ENCODE measurements around the gene MINDY4. TPM values are rescaled to one million over a fixed set of nuclear protein-coding genes. Genes with fewer than 3 reads are reported as not detected.
A peak's percentile ranks its signal among the peaks of the same experiment; 100 is the strongest.

MINDY4 gene
- polyA plus RNA-seq, 3 donors, result 0.15 to 0.17 TPM; not detected in 1

DNA sequence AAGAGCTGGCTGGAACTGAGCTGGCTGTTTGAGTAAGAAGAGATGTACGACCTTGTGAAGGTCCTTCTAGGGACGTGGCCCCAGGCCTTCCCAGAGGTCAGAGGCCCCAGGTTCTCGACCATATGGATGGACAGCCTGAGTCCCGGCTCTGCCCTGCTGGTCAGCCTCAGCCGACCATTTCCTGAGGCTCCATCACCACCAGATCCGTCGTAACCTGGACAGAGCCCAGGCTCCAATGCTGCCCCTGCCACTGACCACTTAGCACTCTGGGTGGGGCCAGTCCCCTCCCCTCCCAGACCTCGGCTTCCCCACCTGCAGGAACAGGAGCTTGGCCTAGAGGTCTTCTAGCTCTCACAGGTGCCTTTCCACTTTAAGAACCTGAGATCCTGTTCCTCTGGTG, 29.9 kb upstream of the MINDY4 start:
- Histone ChIP-seq H3K79me2 (ENCODE audit: insufficient read depth, low read length) (no peaks in the 10 kb centered on the region), H3K4me2 (replicated peaks; ENCODE audit: extremely low read depth, low read length, poor library complexity, severe bottlenecking) (no peak overlapping the region), H3K27ac (ENCODE audit: low read depth in 1 of 2, low read length in 2 of 2) (no peak overlapping the region), H3K27me3 (ENCODE audit: control insufficient read depth in 2 of 2, insufficient read depth in 2 of 2, low read length in 2 of 2) (no peaks in the 10 kb centered on the region), H3K36me3 (replicated peaks in 1 of 2; ENCODE audit: control insufficient read depth in 1 of 2, insufficient read depth in 2 of 2, low read length in 2 of 2) (no peaks in the 10 kb centered on the region), H4K20me1 (ENCODE audit: insufficient read depth, low read length) (no peaks in the 10 kb centered on the region), H3K4me3 (replicated peaks in 1 of 3; ENCODE audit: low read depth in 2 of 3, low read length in 3 of 3) (no peak overlapping the region), H3K9me3 (replicated peaks in 1 of 2; ENCODE audit: control insufficient read depth in 1 of 2, insufficient read depth in 1 of 2, low read length in 2 of 2) (no peaks in the 10 kb centered on the region), H3K4me1 (ENCODE audit: control insufficient read depth in 1 of 2, insufficient read depth in 2 of 2, low read length in 2 of 2) (no peaks in the 10 kb centered on the region), H2AFZ (ENCODE audit: insufficient read depth, low read depth, low read length, poor library complexity, severe bottlenecking) (no peak overlapping the region), H3K9ac (ENCODE audit: insufficient read depth, low read length, poor library complexity, severe bottlenecking) (no peak overlapping the region)
- Mint-ChIP-seq H3K27ac (no peak overlapping the region), H3K9me3 (peaks cover 0 to 5% (median 0%) of the 10 kb centered on the region in 7 donors), H3K27me3 (ENCODE audit: low read depth in 3 of 3) (peaks cover 0 to 2% (median 2%) of the 10 kb centered on the region in 3 donors), H3K4me1 (no peaks in the 10 kb centered on the region), H3K4me3 (no peak overlapping the region), H3K36me3 (no peaks in the 10 kb centered on the region)
- intact Hi-C loops (cut with micrococcal nuclease), result no loop called here
- DNase-seq, result no peak
- 91% methylated on average over 8 of the region's 8 CpGs for WGBS (ENCODE audit: insufficient coverage)
- TF ChIP-seq, protein P1, sequence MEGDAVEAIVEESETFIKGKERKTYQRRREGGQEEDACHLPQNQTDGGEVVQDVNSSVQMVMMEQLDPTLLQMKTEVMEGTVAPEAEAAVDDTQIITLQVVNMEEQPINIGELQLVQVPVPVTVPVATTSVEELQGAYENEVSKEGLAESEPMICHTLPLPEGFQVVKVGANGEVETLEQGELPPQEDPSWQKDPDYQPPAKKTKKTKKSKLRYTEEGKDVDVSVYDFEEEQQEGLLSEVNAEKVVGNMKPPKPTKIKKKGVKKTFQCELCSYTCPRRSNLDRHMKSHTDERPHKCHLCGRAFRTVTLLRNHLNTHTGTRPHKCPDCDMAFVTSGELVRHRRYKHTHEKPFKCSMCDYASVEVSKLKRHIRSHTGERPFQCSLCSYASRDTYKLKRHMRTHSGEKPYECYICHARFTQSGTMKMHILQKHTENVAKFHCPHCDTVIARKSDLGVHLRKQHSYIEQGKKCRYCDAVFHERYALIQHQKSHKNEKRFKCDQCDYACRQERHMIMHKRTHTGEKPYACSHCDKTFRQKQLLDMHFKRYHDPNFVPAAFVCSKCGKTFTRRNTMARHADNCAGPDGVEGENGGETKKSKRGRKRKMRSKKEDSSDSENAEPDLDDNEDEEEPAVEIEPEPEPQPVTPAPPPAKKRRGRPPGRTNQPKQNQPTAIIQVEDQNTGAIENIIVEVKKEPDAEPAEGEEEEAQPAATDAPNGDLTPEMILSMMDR (IDR thresholded peaks at IDR 0.05), result no peak

DNA sequence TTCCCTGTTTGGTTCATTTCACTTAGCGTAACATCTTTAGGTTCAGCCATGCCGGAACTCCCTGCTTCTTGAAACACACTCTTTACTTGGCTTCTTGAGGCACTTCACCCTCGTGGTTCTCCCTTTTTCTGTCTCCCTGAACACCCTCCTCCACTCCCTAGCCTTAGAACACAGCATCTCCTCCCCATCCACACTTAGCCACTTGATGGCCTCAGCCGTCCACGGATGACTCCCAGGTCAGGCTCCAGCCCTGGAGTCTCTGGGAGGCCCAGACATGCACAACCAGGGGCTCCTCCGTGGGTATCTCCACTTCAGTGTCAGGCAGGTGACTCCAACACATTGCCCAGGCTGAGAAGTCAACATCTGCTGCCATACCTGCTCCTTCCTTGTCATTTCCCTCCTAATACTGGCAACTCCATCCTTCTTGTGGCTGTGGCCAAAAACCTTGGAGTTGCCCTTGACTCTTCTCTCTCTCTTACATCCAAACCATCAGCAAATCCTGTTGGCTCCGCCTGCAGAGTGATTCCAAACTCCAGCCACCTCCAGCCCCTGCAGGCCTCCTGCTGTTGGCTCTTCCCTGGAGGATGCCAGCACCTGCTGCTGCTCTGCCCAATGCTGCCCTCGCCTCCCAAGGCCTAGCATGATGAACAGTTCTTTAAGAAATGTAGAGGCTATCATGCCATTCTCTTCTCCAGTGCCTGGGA, 27.7 kb upstream of the MINDY4 start:
- H3K36me3 ChIP-seq (replicated peaks in 1 of 2; ENCODE audit: control insufficient read depth in 1 of 2, insufficient read depth in 2 of 2, low read length in 2 of 2), result no peaks in the 10 kb centered on the region
- H4K20me1 ChIP-seq (ENCODE audit: insufficient read depth, low read length), result no peaks in the 10 kb centered on the region
- Mint-ChIP-seq H3K4me1 (no peaks in the 10 kb centered on the region), H3K27me3 (ENCODE audit: low read depth in 3 of 3) (peaks cover 0 to 2% (median 2%) of the 10 kb centered on the region in 3 donors), H3K36me3 (no peaks in the 10 kb centered on the region), H3K27ac (peak overlapping the region in 1 of 7 donors; percentile 37), H3K9me3 (no peaks in the 10 kb centered on the region), H3K4me3 (no peak overlapping the region)
- no peak overlapping the region for H3K27ac ChIP-seq (ENCODE audit: low read depth in 1 of 2, low read length in 2 of 2)
- 80% methylated on average over 8 of the region's 8 CpGs for WGBS (ENCODE audit: insufficient coverage)
- TF ChIP-seq, protein P1 (IDR thresholded peaks at IDR 0.05), result no peak
- no peak overlapping the region for H3K4me2 ChIP-seq (replicated peaks; ENCODE audit: extremely low read depth, low read length, poor library complexity, severe bottlenecking)
- H3K4me3 ChIP-seq (replicated peaks in 1 of 3; ENCODE audit: low read depth in 2 of 3, low read length in 3 of 3), result no peak overlapping the region
- DNase-seq, result no peak
- H3K9me3 ChIP-seq (replicated peaks in 1 of 2; ENCODE audit: control insufficient read depth in 1 of 2, insufficient read depth in 1 of 2, low read length in 2 of 2), result no peaks in the 10 kb centered on the region
- intact Hi-C loops (cut with micrococcal nuclease), result no loop called here
- no peak overlapping the region for H2AFZ ChIP-seq (ENCODE audit: insufficient read depth, low read depth, low read length, poor library complexity, severe bottlenecking)
- no peaks in the 10 kb centered on the region for H3K4me1 ChIP-seq (ENCODE audit: control insufficient read depth in 1 of 2, insufficient read depth in 2 of 2, low read length in 2 of 2)
- no peaks in the 10 kb centered on the region for H3K79me2 ChIP-seq (ENCODE audit: insufficient read depth, low read length)
- H3K27me3 ChIP-seq (ENCODE audit: control insufficient read depth in 2 of 2, insufficient read depth in 2 of 2, low read length in 2 of 2), result no peaks in the 10 kb centered on the region
- H3K9ac ChIP-seq (ENCODE audit: insufficient read depth, low read length, poor library complexity, severe bottlenecking), result no peak overlapping the region
